ENCODE results near the gene CCDC81. TPM values are rescaled to one million over a fixed set of nuclear protein-coding genes. Genes with fewer than 3 reads are reported as not detected.

The CCDC81 gene
- total RNA-seq, 1 experiment from 2014 or later, result 0.49 TPM

GRCh38 chr11:86453290-86454030, 78.8 kb downstream of the CCDC81 start:
- Histone ChIP-seq H3K4me3 (ENCODE audit: low read depth in 2 of 2, low read length in 2 of 2) (no peak overlapping the region), H3K27ac (ENCODE audit: low read length) (peak overlapping the region; percentile 14; the same call in 1 of the 2 replicates), H3K4me1 (ENCODE audit: control insufficient read depth, insufficient read depth, low read length) (peaks cover 21% of the 10 kb centered on the region), H3K36me3 (ENCODE audit: control insufficient read depth, insufficient read depth, low read length) (no peaks in the 10 kb centered on the region), H3K9me3 (ENCODE audit: control insufficient read depth, insufficient read depth, low read depth, low read length) (no peaks in the 10 kb centered on the region), H3K27me3 (ENCODE audit: control insufficient read depth, insufficient read depth, low read length) (no peaks in the 10 kb centered on the region)
- in situ Hi-C loops (cut with HindIII; ENCODE audit: low pct_unique_long_range_greater_than_20kb, low sequenced_read_pairs) (no loop called here), intact Hi-C loops (cut with micrococcal nuclease; ENCODE audit: unreplicated experiment) (loop anchor here (2.0 to 10.0 kb wide), 2 partner anchors 291 to 465 kb away; no protein-coding TSS in a partner anchor)
- peak; percentile 40 for TF ChIP-seq CTCF (IDR thresholded peaks at IDR 0.05)
- TF ChIP-seq, protein P1, sequence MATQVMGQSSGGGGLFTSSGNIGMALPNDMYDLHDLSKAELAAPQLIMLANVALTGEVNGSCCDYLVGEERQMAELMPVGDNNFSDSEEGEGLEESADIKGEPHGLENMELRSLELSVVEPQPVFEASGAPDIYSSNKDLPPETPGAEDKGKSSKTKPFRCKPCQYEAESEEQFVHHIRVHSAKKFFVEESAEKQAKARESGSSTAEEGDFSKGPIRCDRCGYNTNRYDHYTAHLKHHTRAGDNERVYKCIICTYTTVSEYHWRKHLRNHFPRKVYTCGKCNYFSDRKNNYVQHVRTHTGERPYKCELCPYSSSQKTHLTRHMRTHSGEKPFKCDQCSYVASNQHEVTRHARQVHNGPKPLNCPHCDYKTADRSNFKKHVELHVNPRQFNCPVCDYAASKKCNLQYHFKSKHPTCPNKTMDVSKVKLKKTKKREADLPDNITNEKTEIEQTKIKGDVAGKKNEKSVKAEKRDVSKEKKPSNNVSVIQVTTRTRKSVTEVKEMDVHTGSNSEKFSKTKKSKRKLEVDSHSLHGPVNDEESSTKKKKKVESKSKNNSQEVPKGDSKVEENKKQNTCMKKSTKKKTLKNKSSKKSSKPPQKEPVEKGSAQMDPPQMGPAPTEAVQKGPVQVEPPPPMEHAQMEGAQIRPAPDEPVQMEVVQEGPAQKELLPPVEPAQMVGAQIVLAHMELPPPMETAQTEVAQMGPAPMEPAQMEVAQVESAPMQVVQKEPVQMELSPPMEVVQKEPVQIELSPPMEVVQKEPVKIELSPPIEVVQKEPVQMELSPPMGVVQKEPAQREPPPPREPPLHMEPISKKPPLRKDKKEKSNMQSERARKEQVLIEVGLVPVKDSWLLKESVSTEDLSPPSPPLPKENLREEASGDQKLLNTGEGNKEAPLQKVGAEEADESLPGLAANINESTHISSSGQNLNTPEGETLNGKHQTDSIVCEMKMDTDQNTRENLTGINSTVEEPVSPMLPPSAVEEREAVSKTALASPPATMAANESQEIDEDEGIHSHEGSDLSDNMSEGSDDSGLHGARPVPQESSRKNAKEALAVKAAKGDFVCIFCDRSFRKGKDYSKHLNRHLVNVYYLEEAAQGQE (IDR thresholded peaks at IDR 0.05; ENCODE audit: insufficient read depth in 1 of 2, low read depth in 2 of 2, low read length in 1 of 2), result no peak
- ChIA-PET CTCF (interaction anchor here (0.6 kb wide), 2 partner anchors 18 to 486 kb away, joined by 3 to 4 read pairs; no protein-coding TSS in a partner anchor), POLR2A (interaction anchor here (0.6 to 0.7 kb wide), 2 partner anchors 118 to 483 kb away, joined by 4 to 6 read pairs; no protein-coding TSS in a partner anchor)
- DNase-seq (ENCODE audit: low read depth, low spot score), result no peak
- no peak for ATAC-seq
- BruUV-seq (replicated peaks), result no TSS peak

DNA sequence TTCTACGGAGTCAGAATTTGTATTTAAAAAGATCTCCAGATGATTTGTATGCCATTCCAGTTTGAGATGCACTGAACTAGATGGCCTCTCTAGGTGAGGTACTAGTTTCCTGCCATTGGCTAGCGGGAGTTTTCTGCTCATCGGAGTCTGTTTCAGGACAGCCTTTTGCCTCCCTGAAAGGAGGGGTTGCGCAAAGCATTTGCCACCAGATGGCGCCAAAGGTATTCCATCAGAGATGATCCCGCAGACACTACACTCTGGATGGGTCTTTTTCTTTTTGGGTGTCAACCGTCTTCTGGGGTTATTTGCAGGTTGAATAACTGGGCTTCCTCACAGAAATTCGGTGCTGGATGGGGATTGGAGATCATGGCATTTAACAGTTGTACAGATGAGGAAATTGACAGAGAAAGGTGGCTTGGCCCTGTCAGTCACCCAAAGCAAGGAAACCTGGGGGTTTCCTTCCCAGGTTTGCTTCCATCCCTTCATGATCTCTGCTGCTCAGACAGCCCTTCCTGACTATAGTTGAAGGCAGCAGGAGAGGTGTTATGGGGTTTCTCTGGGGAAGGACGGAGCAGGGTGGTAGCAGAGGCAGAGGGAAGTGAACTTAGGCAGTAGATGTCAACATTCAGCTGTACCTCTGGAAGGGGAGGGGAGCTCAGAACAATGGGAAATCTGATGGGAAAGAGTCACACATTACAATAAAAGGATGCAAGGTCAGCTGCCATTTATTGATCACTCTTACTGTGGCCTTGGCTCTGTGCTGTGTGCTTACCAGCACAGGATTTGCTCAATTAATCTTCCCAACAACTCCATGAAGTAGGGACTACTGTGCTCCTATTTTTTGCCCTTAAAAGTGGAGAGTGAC, 81.6 kb downstream of the CCDC81 start:
- ATAC-seq, result peak; percentile 89
- Histone ChIP-seq H3K36me3 (ENCODE audit: control insufficient read depth, insufficient read depth, low read length) (no peaks in the 10 kb centered on the region), H3K4me3 (ENCODE audit: low read depth in 2 of 2, low read length in 2 of 2) (no peak overlapping the region), H3K4me1 (ENCODE audit: control insufficient read depth, insufficient read depth, low read length) (peaks cover 40% of the 10 kb centered on the region), H3K27me3 (ENCODE audit: control insufficient read depth, insufficient read depth, low read length) (no peaks in the 10 kb centered on the region), H3K27ac (ENCODE audit: low read length) (peak overlapping the region; percentile 91), H3K9me3 (ENCODE audit: control insufficient read depth, insufficient read depth, low read depth, low read length) (no peaks in the 10 kb centered on the region)
- intact Hi-C loops (cut with micrococcal nuclease; ENCODE audit: unreplicated experiment) (loop anchor here (1.0 to 10.0 kb wide), 5 partner anchors 116 to 362 kb away; partner anchors contain the start of gene ME3), in situ Hi-C loops (cut with HindIII; ENCODE audit: low pct_unique_long_range_greater_than_20kb, low sequenced_read_pairs) (no loop called here)
- peak; percentile 95 for TF ChIP-seq CTCF (IDR thresholded peaks at IDR 0.05)
- TF ChIP-seq, protein P1 (IDR thresholded peaks at IDR 0.05; ENCODE audit: insufficient read depth in 1 of 2, low read depth in 2 of 2, low read length in 1 of 2), result no peak
- POLR2A ChIA-PET, result interaction anchor here (1.0 kb wide), 1 partner anchor 342 kb away, joined by 3 read pairs; no protein-coding TSS in a partner anchor
- DNase-seq (ENCODE audit: low read depth, low spot score), result peak; percentile 78
- no TSS peak for BruUV-seq (replicated peaks)
- CTCF ChIA-PET, result interaction anchor here (0.6 to 1.4 kb wide), 5 partner anchors 57 to 152 kb away, joined by 3 to 6 read pairs (median 3); no protein-coding TSS in a partner anchor
